Endothelial cell of umbilical vein (primary cell): ENCODE measurements around the gene NUP107. TPM values are rescaled to one million over a fixed set of nuclear protein-coding genes. Genes with fewer than 3 reads are reported as not detected.
"Not testable (repeated sequence)": the region's sequence is repeated elsewhere in the genome, so short reads cannot be mapped to it uniquely, and the experiment has no call there.

Experiments
- Bru-seq: library from RNA; stranded (reverse); fragments of 400-500 nt; gene quantifications from one replicate; lab custom pipeline; 2021; lab: Mats Ljungman, UMichigan
- BruChase-seq, 2 experiments: library from RNA; stranded (reverse); fragments of 400-500 nt; gene quantifications; one replicate each; lab custom pipeline; 2021; lab: Mats Ljungman, UMichigan
- BruUV-seq: library from RNA; stranded (reverse); fragments of 400-500 nt; replicated peaks from 2 replicates; lab custom pipeline; 2021; lab: Mats Ljungman, UMichigan
- CTCF ChIA-PET: fragments of 300-600, 350-600 bp; sonication (Branson Sonifier 250); formaldehyde crosslinking; loops from one replicate; lab custom pipeline; 2021; ENCODE audit warnings: antibody characterized with exemption, inconsistent platforms; lab: Charles Lee
- POLR2A ChIA-PET: fragments of 300-600, 350-600 bp; sonication (Branson Sonifier 250); formaldehyde crosslinking; loops from one replicate; lab custom pipeline; 2021; ENCODE audit warnings: antibody characterized with exemption, inconsistent platforms; lab: Charles Lee
- DNase-seq: peaks from one replicate; pipeline ENCODE4 v3.0.0-alpha.2; 2011; ENCODE audit warnings: low read depth, low spot score
- FAIRE-seq: peaks from 2 replicates; lab custom pipeline; 2011; peaks lifted over from hg19 to GRCh38; lab: Jason Lieb, UNC
- H2AFZ ChIP-seq: 2 replicates; pipeline ENCODE4 v1.6.0; 2012; ENCODE audit warnings: low read depth, low read length, control low read depth, inconsistent platforms
- H3K27ac ChIP-seq: 2 replicates; pipeline ENCODE4 v1.5.1; 2011; ENCODE audit warnings: low read depth, mild to moderate bottlenecking, control low read depth, low read length, moderate library complexity; ENCODE audit not compliant: insufficient read depth
- H3K27me3 ChIP-seq, 2 experiments: 2 replicates each; pipeline versions ENCODE4 v1.6.0 to v1.6.1; 2011; ENCODE audit warnings: low read length in 2 of 2, mixed read lengths in 1 of 2; ENCODE audit not compliant: control insufficient read depth in 2 of 2, insufficient read depth in 2 of 2
- H3K36me3 ChIP-seq, 2 experiments: 2 replicates in 1 of 2; 3 replicates in 1 of 2; pipeline ENCODE4 v1.5.1; 2011; ENCODE audit warnings: low read length in 2 of 2, mild to moderate bottlenecking in 1 of 2, moderate library complexity in 1 of 2; ENCODE audit not compliant: control insufficient read depth in 2 of 2, insufficient read depth in 2 of 2; ENCODE audit errors: extremely low read depth in 1 of 2
- H3K4me1 ChIP-seq: 3 replicates; pipeline ENCODE4 v1.5.1; 2011; ENCODE audit warnings: mild to moderate bottlenecking, low read length; ENCODE audit not compliant: control insufficient read depth, insufficient read depth; ENCODE audit errors: extremely low read depth
- H3K4me2 ChIP-seq: 2 replicates; pipeline ENCODE4 v1.6.1; 2011; ENCODE audit warnings: low read length, control low read depth, mixed read lengths; ENCODE audit not compliant: insufficient read depth
- H3K4me3 ChIP-seq, 3 experiments: fragments of 200-600 bp in 1 of 3; sonication (generic), shearing (Covaris generic) in 1 of 3; replicated peaks in 1 of 3; 2 replicates each; pipeline ENCODE4 v1.5.1; 2011 to 2016; ENCODE audit warnings: control low read depth in 3 of 3, low read length in 3 of 3, mild to moderate bottlenecking in 2 of 3, inconsistent platforms in 1 of 3, low read depth in 1 of 3, moderate library complexity in 1 of 3; ENCODE audit not compliant: insufficient read depth in 1 of 3
- H3K79me2 ChIP-seq: 2 replicates; pipeline ENCODE4 v1.6.0; 2012; ENCODE audit warnings: low read length, inconsistent platforms; ENCODE audit not compliant: control insufficient read depth, insufficient read depth
- H3K9ac ChIP-seq: replicated peaks from 2 replicates; pipeline ENCODE3; 2011; ENCODE audit warnings: low read length, control low read depth; ENCODE audit not compliant: insufficient read depth; ENCODE audit errors: extremely low read depth
- H3K9me1 ChIP-seq: replicated peaks from 3 replicates; pipeline ENCODE4 v1.6.0; 2011; ENCODE audit warnings: mild to moderate bottlenecking, low read length; ENCODE audit not compliant: control insufficient read depth, insufficient read depth; ENCODE audit errors: extremely low read depth
- H3K9me3 ChIP-seq: replicated peaks from 2 replicates; pipeline ENCODE4 v1.5.1; 2012; ENCODE audit warnings: low read length, inconsistent platforms; ENCODE audit not compliant: control insufficient read depth, insufficient read depth
- H4K20me1 ChIP-seq: replicated peaks from 2 replicates; pipeline ENCODE3; 2011; ENCODE audit warnings: mild to moderate bottlenecking, low read length; ENCODE audit not compliant: control insufficient read depth, insufficient read depth; ENCODE audit errors: extremely low read depth
- EZH2 ChIP-seq: IDR thresholded peaks from 2 replicates; pipeline ENCODE4 v1.6.1; 2012; ENCODE audit warnings: borderline replicate concordance, low read depth, mild to moderate bottlenecking, moderate library complexity, low read length, inconsistent platforms; ENCODE audit not compliant: severe bottlenecking
- FOS ChIP-seq: IDR thresholded peaks from 2 replicates; pipeline ENCODE4 v1.6.1; 2011; ENCODE audit warnings: mild to moderate bottlenecking, low read length, moderate library complexity, borderline replicate concordance; ENCODE audit not compliant: insufficient read depth
- GATA2 ChIP-seq: IDR thresholded peaks from 2 replicates; pipeline ENCODE4 v1.7.0; 2011; ENCODE audit warnings: low read depth, mild to moderate bottlenecking, moderate library complexity, mixed read lengths, low read length; ENCODE audit not compliant: insufficient read length, insufficient read depth
- JUN ChIP-seq: IDR thresholded peaks from 2 replicates; pipeline ENCODE4 v1.6.1; 2011; ENCODE audit warnings: borderline replicate concordance, low read depth; ENCODE audit not compliant: insufficient read length, insufficient read depth
- MAX ChIP-seq: IDR thresholded peaks from 2 replicates; pipeline ENCODE4 v1.6.1; 2011; ENCODE audit not compliant: insufficient read depth, insufficient read length
- MYC ChIP-seq: IDR thresholded peaks from one replicate; pipeline ENCODE4 v1.6.1; 2011; ENCODE audit warnings: mild to moderate bottlenecking, low read depth, low read length
- POLR2A ChIP-seq: IDR thresholded peaks from 2 replicates; pipeline ENCODE4 v1.6.1; 2012; ENCODE audit warnings: low read depth, mild to moderate bottlenecking, control low read depth, low read length
- POLR2AphosphoS5 ChIP-seq: IDR thresholded peaks from 2 replicates; pipeline ENCODE4 v1.6.1; 2012; ENCODE audit warnings: low read depth, mild to moderate bottlenecking, control low read depth, low read length, moderate library complexity; ENCODE audit not compliant: insufficient read depth
- dilution Hi-C: fragments of 300-500 bp; cut with MboI; formaldehyde crosslinking; loops from one replicate; pipeline ENCODE4 v1.15.0; 2019; ENCODE audit warnings: low sequenced_read_pairs; ENCODE audit not compliant: extremely low pct_ligation_motif_present
- intact Hi-C: fragments of 100-400 bp; cut with micrococcal nuclease; formaldehyde crosslinking; loops from one replicate; pipeline ENCODE4 v1.10.0; 2022
- long read RNA-seq: library from polyadenylated mRNA; stranded (forward); transcript quantifications from one replicate; pipeline ENCODE4 v2.0.0, GENCODE V29; 2021
- polyA minus RNA-seq, 3 experiments: library from RNA; depleted of rRNA, polyadenylated mRNA; stranded (reverse); fragments of >200 nt; gene quantifications; 1 replicate in 1 of 3; 2 replicates in 2 of 3; pipeline ENCODE4 v1.2.3, GENCODE V29; 2011
- polyA plus RNA-seq, 4 experiments: library from polyadenylated mRNA; depleted of rRNA in 3 of 4; stranded (reverse) in 3 of 4; unstranded in 1 of 4; fragments of >200 nt; gene quantifications; 2 replicates each; pipeline versions ENCODE4 v1.2.1 to v1.2.3, GENCODE V29; 2011 to 2012; ENCODE audit warnings: missing spikeins in 1 of 4
- total RNA-seq: library from RNA; stranded (reverse); gene quantifications from 2 replicates; pipeline ENCODE4 v1.2.3, GENCODE V29; 2021
- TF ChIP-seq, protein P1 (sequence below), 2 donors: IDR thresholded peaks; 1 replicate in 1 of 2; 2 replicates in 1 of 2; pipeline ENCODE4 v1.5.1; 2011; ENCODE audit warnings: low read length in 2 of 2, mild to moderate bottlenecking in 2 of 2, moderate library complexity in 2 of 2, control low read depth in 1 of 2, inconsistent platforms in 1 of 2, low read depth in 1 of 2; ENCODE audit not compliant: insufficient read depth in 1 of 2; ENCODE audit errors: extremely low read depth in 1 of 2

NUP107 gene
- 64.0 and 78.7 TPM in 2 replicates for total RNA-seq
- 18.0 and 24.0 TPM in 2 replicates for polyA plus RNA-seq
- polyA plus RNA-seq (2011; cell fraction: cytosol; rRNA removed) = 32.6 and 38.5 TPM in 2 replicates
- polyA plus RNA-seq (2011; cell fraction: nucleus; rRNA removed) = 113 and 127 TPM in 2 replicates
- polyA plus RNA-seq (2012) = 46.4 and 71.9 TPM in 2 replicates
- polyA minus RNA-seq = 37.3 and 47.5 TPM in 2 replicates
- 49.8 TPM for polyA minus RNA-seq (2011; cell fraction: cytosol; rRNA and poly(A)+ RNA removed)
- 53.7 and 69.7 TPM in 2 replicates for polyA minus RNA-seq (2011; cell fraction: nucleus; rRNA and poly(A)+ RNA removed)
- Bru-seq, nascent RNA = percentile 75 among the genes with signal in this experiment
- BruChase-seq, experiment 1, labeled RNA remaining after a 6-hour chase = percentile 81 among the genes with signal in this experiment
- percentile 77 among the genes with signal in this experiment for BruChase-seq, experiment 2, labeled RNA remaining after a 2-hour chase
- long read RNA-seq, full-length matches to known transcripts = 64 of 81 reads
- long read RNA-seq, partial matches to known transcripts = 6 of 81 reads
- long read RNA-seq, other reads (novel, unspliced or antisense) = 11 of 81 reads

DNA sequence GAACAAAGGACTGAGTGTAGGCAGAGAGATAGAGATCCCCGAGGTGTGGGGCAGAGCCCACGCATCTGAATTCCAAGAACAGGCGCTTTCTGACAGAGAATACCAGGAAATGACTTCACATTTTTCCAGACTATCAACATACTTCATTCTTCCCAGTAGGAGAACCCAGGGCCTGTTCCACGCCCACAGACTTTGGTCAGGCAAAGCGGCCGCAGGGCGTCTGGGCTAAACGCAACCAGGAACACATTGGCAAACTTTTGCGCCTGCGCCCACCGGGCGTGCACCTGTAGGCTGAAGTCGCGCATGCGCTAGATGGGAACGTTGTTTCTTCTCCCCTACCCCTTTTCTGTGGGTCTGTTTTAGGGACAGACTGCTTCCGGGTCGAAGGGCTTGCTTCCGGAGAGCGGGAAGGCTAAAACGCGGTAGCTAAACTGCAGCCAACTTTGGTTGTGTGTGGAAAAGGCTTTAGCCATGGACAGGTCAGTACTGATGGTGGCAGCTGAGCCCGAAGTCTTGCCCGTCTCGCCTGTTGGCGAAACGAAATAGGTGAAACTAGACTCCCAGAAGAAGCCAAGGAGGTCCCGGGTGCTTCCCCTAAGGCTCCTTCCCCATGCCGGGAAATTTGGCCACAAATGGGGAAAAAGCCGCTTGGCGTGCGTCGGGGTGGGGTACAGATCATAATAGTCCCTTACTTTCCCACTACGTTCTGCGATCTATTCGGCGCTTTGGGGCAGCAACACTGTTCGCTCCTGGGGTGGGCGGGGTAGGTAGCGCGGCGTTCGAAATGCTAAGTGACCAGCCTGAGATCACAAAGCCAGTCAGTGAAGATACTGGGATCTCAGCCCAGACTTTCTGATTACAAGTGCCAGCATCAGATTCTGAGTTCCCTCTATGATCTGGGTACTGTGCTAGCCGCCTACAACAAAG lies at the start of gene NUP107:
Gene NUP107 (plus strand): TSS at position 384 of the 927 bp plus-strand sequence. CDS start 88 bp downstream, at position 472.
- Histone ChIP-seq H3K9me1 (no peaks in the 10 kb centered on the region), H3K4me1 (peaks cover 19% of the 10 kb centered on the region), H3K27me3 (no peaks in the 10 kb centered on the region), H3K36me3 (peaks cover 0 to under 1% of the 10 kb centered on the region in 2 experiments), H4K20me1 (no peaks in the 10 kb centered on the region), H3K9ac (peak within 1 kb of the TSS; percentile 72), H2AFZ (peak within 1 kb of the TSS; percentile 56), H3K27ac (peak within 1 kb of the TSS; percentile 90), H3K9me3 (no peaks in the 10 kb centered on the region), H3K4me3 (peak within 1 kb of the TSS; percentile 44 to 84 (median 76)), H3K4me2 (peak within 1 kb of the TSS; percentile 94), H3K79me2 (peaks cover 18% of the 10 kb centered on the region)
- FAIRE-seq (peak; percentile 93), DNase-seq (peak; percentile 100)
- dilution Hi-C loops = no loop called here
- intact Hi-C loops = loop anchor here (1.0 to 2.0 kb wide), 8 partner anchors 77 to 464 kb away; partner anchors contain the start of genes MDM1 and RAP1B
- POLR2A ChIA-PET = no interaction called here
- TSS peak; percentile 55 for BruUV-seq
- CTCF ChIA-PET = no interaction called here
- peak; percentile 97 for TF ChIP-seq POLR2A
- TF ChIP-seq FOS = no peak
- TF ChIP-seq POLR2AphosphoS5 = peak; percentile 84
- TF ChIP-seq MYC = no peak
- peak; percentile 36 for TF ChIP-seq GATA2
- TF ChIP-seq, protein P1, sequence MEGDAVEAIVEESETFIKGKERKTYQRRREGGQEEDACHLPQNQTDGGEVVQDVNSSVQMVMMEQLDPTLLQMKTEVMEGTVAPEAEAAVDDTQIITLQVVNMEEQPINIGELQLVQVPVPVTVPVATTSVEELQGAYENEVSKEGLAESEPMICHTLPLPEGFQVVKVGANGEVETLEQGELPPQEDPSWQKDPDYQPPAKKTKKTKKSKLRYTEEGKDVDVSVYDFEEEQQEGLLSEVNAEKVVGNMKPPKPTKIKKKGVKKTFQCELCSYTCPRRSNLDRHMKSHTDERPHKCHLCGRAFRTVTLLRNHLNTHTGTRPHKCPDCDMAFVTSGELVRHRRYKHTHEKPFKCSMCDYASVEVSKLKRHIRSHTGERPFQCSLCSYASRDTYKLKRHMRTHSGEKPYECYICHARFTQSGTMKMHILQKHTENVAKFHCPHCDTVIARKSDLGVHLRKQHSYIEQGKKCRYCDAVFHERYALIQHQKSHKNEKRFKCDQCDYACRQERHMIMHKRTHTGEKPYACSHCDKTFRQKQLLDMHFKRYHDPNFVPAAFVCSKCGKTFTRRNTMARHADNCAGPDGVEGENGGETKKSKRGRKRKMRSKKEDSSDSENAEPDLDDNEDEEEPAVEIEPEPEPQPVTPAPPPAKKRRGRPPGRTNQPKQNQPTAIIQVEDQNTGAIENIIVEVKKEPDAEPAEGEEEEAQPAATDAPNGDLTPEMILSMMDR (IDR thresholded peaks at IDR 0.05; ENCODE audit: extremely low read depth in 1 of 2, insufficient read depth in 1 of 2, low read depth in 1 of 2, low read length in 2 of 2) = peak in 1 of 2 donors; percentile 8
- no peak for TF ChIP-seq EZH2
- TF ChIP-seq MAX = peak; percentile 27
- TF ChIP-seq JUN = peak; percentile 64

GRCh38 chr12:68637439-68637838 lies 49.3 kb upstream of the NUP107 start:
- H3K27ac ChIP-seq, POLR2A ChIA-PET, H3K9me1 ChIP-seq, H3K27me3 ChIP-seq, intact Hi-C loops, FAIRE-seq, dilution Hi-C loops, H3K4me1 ChIP-seq, DNase-seq, BruUV-seq, H3K36me3 ChIP-seq, H3K4me2 ChIP-seq, H3K9me3 ChIP-seq, H4K20me1 ChIP-seq, H3K9ac ChIP-seq, H3K4me3 ChIP-seq, CTCF ChIA-PET, H2AFZ ChIP-seq: not testable (repeated sequence)
- peaks cover 98% of the 10 kb centered on the region for H3K79me2 ChIP-seq
